Lower leg skin (tissue), 4 donors: ENCODE data around the gene ZBTB4. TPM values are rescaled to one million over a fixed set of nuclear protein-coding genes. Genes with fewer than 3 reads are reported as not detected.

Experiments used
- DNase-seq, 2 donors: peaks; one replicate each; pipeline ENCODE4 v3.0.0-alpha.2; 2019; ENCODE audit warnings: low spot score in 2 of 2
- H3K4me3 ChIP-seq: fragments of 200-600 bp; sonication (generic); 2 replicates; pipeline ENCODE4 v1.5.1; 2017; ENCODE audit warnings: mild to moderate bottlenecking, low read depth; ENCODE audit not compliant: poor library complexity, severe bottlenecking
- POLR2A ChIP-seq, 2 donors: fragments of 450-650 bp; IDR thresholded peaks; one replicate each; pipeline ENCODE4 v1.6.1; 2016 to 2017; ENCODE audit warnings: antibody characterized with exemption in 2 of 2, mild to moderate bottlenecking in 1 of 2, moderate library complexity in 1 of 2
- WGBS, 2 donors: methylation state at CpG; one replicate each; pipeline ENCODE4 v1.1.5; 2018; 5-methylcytosine and 5-hydroxymethylcytosine counted together
- intact Hi-C: fragments of 100-400 bp; cut with DNase I; formaldehyde crosslinking; loops from one replicate; pipeline ENCODE4 v1.15.0; 2023; ENCODE audit warnings: low total_unique reads
- total RNA-seq, 4 donors: library from RNA; depleted of rRNA; stranded (reverse); fragments of >200 nt; gene quantifications; one replicate each; pipeline ENCODE4 v1.1.0, GENCODE V29; 2016
- TF ChIP-seq, protein P1 (sequence below), 3 donors: fragments of 450-650 bp; IDR thresholded peaks; one replicate each; pipeline ENCODE4 v1.5.1; 2016; ENCODE audit warnings: antibody characterized with exemption in 3 of 3, mild to moderate bottlenecking in 3 of 3, moderate library complexity in 2 of 3

The ZBTB4 gene
- total RNA-seq, 4 donors from 2014 or later = 40.4 to 52.3 (median 47.7) TPM

DNA sequence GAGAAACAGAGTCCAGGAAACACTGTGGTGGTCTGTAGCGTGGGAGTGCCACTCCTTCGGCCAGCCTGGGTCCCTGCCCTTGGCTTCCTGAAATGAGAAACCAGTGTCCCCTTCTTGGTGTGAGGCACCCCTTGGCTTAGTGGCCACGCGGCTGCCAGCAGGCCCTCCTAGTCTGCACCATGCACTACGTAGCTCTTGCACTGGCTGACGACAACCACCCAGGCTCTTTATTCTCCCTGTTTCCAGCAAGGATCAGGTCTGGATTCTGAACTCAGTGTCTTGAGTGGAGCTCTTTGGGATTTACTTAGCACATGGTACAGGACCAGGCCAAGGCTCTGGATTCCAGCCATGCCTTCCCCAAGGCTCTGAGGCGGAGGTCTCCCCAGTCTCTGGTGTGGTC is 51.9 kb downstream of the ZBTB4 start:
- no peak overlapping the region for H3K4me3 ChIP-seq
- no peak for DNase-seq
- TF ChIP-seq, protein P1, sequence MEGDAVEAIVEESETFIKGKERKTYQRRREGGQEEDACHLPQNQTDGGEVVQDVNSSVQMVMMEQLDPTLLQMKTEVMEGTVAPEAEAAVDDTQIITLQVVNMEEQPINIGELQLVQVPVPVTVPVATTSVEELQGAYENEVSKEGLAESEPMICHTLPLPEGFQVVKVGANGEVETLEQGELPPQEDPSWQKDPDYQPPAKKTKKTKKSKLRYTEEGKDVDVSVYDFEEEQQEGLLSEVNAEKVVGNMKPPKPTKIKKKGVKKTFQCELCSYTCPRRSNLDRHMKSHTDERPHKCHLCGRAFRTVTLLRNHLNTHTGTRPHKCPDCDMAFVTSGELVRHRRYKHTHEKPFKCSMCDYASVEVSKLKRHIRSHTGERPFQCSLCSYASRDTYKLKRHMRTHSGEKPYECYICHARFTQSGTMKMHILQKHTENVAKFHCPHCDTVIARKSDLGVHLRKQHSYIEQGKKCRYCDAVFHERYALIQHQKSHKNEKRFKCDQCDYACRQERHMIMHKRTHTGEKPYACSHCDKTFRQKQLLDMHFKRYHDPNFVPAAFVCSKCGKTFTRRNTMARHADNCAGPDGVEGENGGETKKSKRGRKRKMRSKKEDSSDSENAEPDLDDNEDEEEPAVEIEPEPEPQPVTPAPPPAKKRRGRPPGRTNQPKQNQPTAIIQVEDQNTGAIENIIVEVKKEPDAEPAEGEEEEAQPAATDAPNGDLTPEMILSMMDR (IDR thresholded peaks at IDR 0.05) = no peak
- 90 to 96% methylated on average over 7 of the region's 7 CpGs for WGBS, 2 donors
- intact Hi-C loops = loop anchor here (10.0 kb wide), 1 partner anchor 63 kb away; no protein-coding TSS in a partner anchor

DNA sequence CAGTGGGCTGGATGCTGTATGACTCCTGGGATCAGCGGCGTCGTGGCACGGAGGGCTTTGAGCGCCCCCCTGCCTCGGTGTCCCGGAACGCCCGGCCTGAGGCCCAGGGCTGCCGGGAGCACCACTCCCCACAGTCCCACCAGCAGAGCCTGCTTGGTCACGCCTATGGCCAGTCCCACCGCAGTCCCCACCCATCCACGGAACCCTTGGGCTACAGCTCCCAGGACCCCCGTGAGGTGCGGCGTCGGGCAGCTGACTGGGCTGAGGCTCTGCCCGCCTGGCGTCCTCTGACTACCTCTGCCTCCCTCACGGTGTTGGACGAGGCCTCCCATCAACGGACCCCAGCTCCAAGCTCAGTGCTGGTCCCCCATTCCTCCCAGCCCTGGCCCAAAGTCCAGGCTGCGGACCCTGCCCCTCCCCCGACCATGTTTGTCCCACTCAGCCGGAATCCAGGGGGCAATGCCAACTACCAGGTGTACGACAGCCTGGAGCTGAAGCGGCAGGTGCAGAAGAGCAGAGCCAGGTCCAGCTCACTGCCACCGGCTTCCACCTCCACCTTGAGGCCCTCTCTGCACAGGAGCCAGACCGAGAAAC is 52.4 kb downstream of the ZBTB4 start:
- WGBS, 2 donors = 92 to 93% methylated on average over 24 of the region's 29 CpGs
- TF ChIP-seq POLR2A (IDR thresholded peaks at IDR 0.05) = no peak
- TF ChIP-seq, protein P1 (IDR thresholded peaks at IDR 0.05) = no peak
- H3K4me3 ChIP-seq = no peak overlapping the region
- DNase-seq = no peak
- intact Hi-C loops = loop anchor here (10.0 kb wide), 1 partner anchor 62 kb away; no protein-coding TSS in a partner anchor

DNA sequence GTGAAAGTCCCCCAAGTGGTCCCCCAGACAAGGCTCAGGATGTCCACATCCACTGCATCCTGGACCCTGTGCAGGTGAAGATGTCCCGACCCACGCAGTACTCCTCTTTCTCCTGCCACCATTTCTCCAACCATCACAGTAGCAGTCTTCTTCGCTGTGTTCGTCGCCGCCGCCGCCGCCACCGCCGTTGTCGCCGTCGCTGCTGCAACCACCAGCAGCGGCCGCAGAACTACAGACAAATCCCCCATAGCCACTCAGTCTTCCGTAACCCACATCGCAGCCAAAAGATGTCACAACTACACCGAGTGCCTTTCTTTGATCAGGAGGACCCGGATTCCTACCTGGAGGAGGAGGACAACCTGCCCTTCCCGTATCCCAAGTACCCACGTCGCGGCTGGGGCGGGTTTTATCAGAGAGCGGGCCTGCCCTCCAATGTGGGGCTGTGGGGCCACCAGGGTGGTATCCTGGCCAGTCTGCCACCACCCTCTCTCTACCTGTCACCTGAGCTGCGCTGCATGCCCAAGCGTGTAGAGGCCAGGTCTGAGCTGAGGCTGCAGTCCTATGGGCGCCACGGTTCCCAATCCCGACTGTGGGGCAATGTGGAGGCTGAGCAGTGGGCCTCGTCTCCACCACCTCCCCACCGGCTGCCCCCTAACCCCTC is 53.1 kb downstream of the ZBTB4 start:
- no peak for DNase-seq
- no peak overlapping the region for H3K4me3 ChIP-seq
- 90 to 95% methylated on average over 32 to 33 of the region's 33 CpGs for WGBS, 2 donors
- no peak for TF ChIP-seq POLR2A (IDR thresholded peaks at IDR 0.05)
- TF ChIP-seq, protein P1 (IDR thresholded peaks at IDR 0.05) = no peak
- intact Hi-C loops = loop anchor here (10.0 kb wide), 1 partner anchor 62 kb away; no protein-coding TSS in a partner anchor

DNA sequence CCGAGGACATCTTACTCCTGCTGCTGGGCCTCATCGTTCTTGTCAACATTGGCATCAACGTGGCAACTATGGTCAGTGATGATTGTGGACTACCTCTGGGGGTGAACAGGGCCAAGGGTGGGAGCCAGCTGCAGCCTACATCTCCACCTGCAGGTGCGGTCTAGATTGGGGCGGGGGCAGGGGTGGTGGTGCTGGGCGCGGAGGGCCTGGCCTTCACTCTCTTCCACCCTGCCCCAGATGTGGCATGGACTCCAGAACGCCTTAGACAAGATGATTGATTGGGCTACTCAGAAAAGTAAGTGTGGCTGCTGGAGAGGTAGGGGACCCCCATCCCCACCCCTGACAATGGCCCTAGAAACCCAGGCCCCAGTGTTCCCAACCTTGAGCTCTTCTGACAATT is 53.7 kb downstream of the ZBTB4 start:
- intact Hi-C loops = loop anchor here (10.0 kb wide), 1 partner anchor 61 kb away; no protein-coding TSS in a partner anchor
- no peak for TF ChIP-seq POLR2A (IDR thresholded peaks at IDR 0.05)
- TF ChIP-seq, protein P1 (IDR thresholded peaks at IDR 0.05) = no peak
- H3K4me3 ChIP-seq = no peak overlapping the region
- 91% methylated on average over 8 of the region's 8 CpGs for WGBS, 2 donors
- no peak for DNase-seq

DNA sequence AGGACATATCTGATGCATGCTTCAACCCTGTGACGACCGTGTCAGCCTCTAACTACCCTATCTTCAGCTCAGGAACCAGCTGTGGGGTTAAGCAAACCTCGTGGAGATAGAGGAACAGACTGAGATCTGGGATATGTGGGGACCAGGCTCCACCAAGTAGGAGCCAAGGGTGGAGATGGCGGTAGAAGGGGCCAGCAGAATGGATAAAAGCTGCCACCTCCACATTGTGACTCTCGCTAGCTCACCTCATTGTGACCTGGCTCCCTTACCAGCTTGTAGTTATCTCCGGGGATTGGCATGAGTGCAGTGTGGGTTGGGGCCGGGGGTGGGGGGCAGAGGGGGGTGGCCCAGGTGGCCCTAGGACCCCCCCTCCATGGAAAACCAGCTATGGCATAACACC is 54.1 kb downstream of the ZBTB4 start, which contains the start of gene SPEM2:
Gene SPEM2 (plus strand): TSS at position 301 of the 400 bp plus-strand sequence. CDS start 73 bp downstream, at position 374.
- TF ChIP-seq, protein P1 (IDR thresholded peaks at IDR 0.05) = no peak
- no peak for TF ChIP-seq POLR2A (IDR thresholded peaks at IDR 0.05)
- DNase-seq = no peak
- H3K4me3 ChIP-seq = no peak within 1 kb of the TSS
- 83 to 92% methylated on average over 7 of the region's 7 CpGs for WGBS, 2 donors
- intact Hi-C loops = loop anchor here (10.0 kb wide), 1 partner anchor 61 kb away; no protein-coding TSS in a partner anchor
